T-cell (primary cell): ENCODE results near the gene ITGAD. TPM values are rescaled to one million over a fixed set of nuclear protein-coding genes. Genes with fewer than 3 reads are reported as not detected.
"Not testable (repeated sequence)": the region's sequence is repeated elsewhere in the genome, so short reads cannot be mapped to it uniquely, and the experiment has no call there.

Source experiments
- ATAC-seq, 4 experiments: fragments of 200-7000 bp in 3 of 4; fragments of 150-1000 bp in 1 of 4; cut with Tn5 transposase; replicated peaks in 1 of 4; 1 replicate in 3 of 4; 2 replicates in 1 of 4; pipeline ENCODE4 v1.10.0; 2021; ENCODE audit warnings: moderate library complexity in 3 of 4, mild to moderate bottlenecking in 2 of 4, moderate number of reproducible peaks in 1 of 4
- CTCF ChIA-PET, 2 donors: fragments of 300-600 bp; sonication (Branson Sonifier 250); formaldehyde crosslinking; loops; one replicate each; lab custom pipeline; 2022; ENCODE audit warnings: antibody characterized with exemption in 2 of 2; lab: Charles Lee
- POLR2A ChIA-PET, 2 donors: fragments of 300-600 bp; sonication (Branson Sonifier 250); formaldehyde crosslinking; loops; one replicate each; lab custom pipeline; 2022; ENCODE audit warnings: antibody characterized with exemption in 2 of 2; lab: Charles Lee
- DNase-seq, 35 experiments: peaks; one replicate each; pipeline versions ENCODE4 v3.0.0 to v3.0.0-alpha.2; 2013 to 2023
- H3K27ac ChIP-seq: one replicate; pipeline ENCODE4 v1.5.1; 2013; ENCODE audit warnings: low read length
- H3K27me3 ChIP-seq, 2 experiments: replicated peaks in 1 of 2; 1 replicate in 1 of 2; 2 replicates in 1 of 2; pipeline versions ENCODE4 v1.6.1 to v1.7.0; 2013; ENCODE audit warnings: low read length in 1 of 2, mixed read lengths in 1 of 2; ENCODE audit not compliant: control insufficient read depth in 2 of 2, insufficient read depth in 2 of 2; ENCODE audit errors: extremely low read depth in 1 of 2
- H3K36me3 ChIP-seq, 2 donors: 1 replicate in 1 of 2; 2 replicates in 1 of 2; pipeline versions ENCODE4 v1.6.1 to v1.7.0; 2013; ENCODE audit warnings: low read length in 1 of 2; ENCODE audit not compliant: control insufficient read depth in 2 of 2, insufficient read depth in 1 of 2; ENCODE audit errors: extremely low read depth in 1 of 2
- H3K4me1 ChIP-seq, 2 experiments: 1 replicate in 1 of 2; 2 replicates in 1 of 2; pipeline versions ENCODE4 v1.6.1 to v1.7.0; 2013; ENCODE audit warnings: low read length in 2 of 2, mixed read lengths in 1 of 2; ENCODE audit not compliant: insufficient read depth in 2 of 2, control insufficient read depth in 1 of 2; ENCODE audit errors: extremely low read depth in 1 of 2
- H3K4me3 ChIP-seq, 2 donors: 1 replicate in 1 of 2; 2 replicates in 1 of 2; pipeline versions ENCODE4 v1.5.1 to v1.7.0; 2013; ENCODE audit warnings: mild to moderate bottlenecking in 2 of 2, low read length in 1 of 2, moderate library complexity in 1 of 2; ENCODE audit not compliant: control insufficient read depth in 1 of 2; ENCODE audit errors: extremely low read depth in 1 of 2
- H3K9me3 ChIP-seq: 2 replicates; pipeline ENCODE4 v1.7.0; 2013
- H3K27ac Mint-ChIP-seq, 2 donors: one replicate each; pipeline ENCODE4 v1.8.0; 2020 to 2021; ENCODE audit warnings: mild to moderate bottlenecking in 2 of 2, mixed read lengths in 2 of 2
- H3K27me3 Mint-ChIP-seq, 2 donors: one replicate each; pipeline ENCODE4 v1.8.0; 2021 to 2022; ENCODE audit warnings: mixed read lengths in 2 of 2
- H3K36me3 Mint-ChIP-seq: one replicate; pipeline ENCODE4 v1.8.0; 2021; ENCODE audit warnings: mixed read lengths
- H3K4me1 Mint-ChIP-seq, 3 donors: one replicate each; pipeline ENCODE4 v1.8.0; 2020 to 2022; ENCODE audit warnings: mixed read lengths in 3 of 3, mild to moderate bottlenecking in 1 of 3
- H3K4me3 Mint-ChIP-seq, 3 donors: one replicate each; pipeline ENCODE4 v1.8.0; 2020 to 2022; ENCODE audit warnings: mild to moderate bottlenecking in 3 of 3, mixed read lengths in 3 of 3, moderate library complexity in 3 of 3
- H3K9me3 Mint-ChIP-seq, 3 donors: one replicate each; pipeline ENCODE4 v1.8.0; 2020 to 2022; ENCODE audit warnings: mixed read lengths in 3 of 3
- WGBS: methylation state at CpG from one replicate; pipeline ENCODE4 v1.1.5; 2013; ENCODE audit warnings: missing lambda C conversion rate; ENCODE audit not compliant: insufficient coverage; 5-methylcytosine and 5-hydroxymethylcytosine counted together
- total RNA-seq, 35 experiments: library from RNA in 6 of 35; stranded (reverse) in 6 of 35; fragments of 120-200 nt in 1 of 35; gene quantifications; one replicate each; pipeline versions ENCODE4 v1.2.1 to v1.2.4 and lab custom pipeline; 2013 to 2026

Gene ITGAD
- total RNA-seq, 5 donors from 2014 or later (not counting 1 experiment from before 2014, with no cell fraction given) = 0.22 to 0.70 (median 0.23) TPM; not detected in 2

DNA sequence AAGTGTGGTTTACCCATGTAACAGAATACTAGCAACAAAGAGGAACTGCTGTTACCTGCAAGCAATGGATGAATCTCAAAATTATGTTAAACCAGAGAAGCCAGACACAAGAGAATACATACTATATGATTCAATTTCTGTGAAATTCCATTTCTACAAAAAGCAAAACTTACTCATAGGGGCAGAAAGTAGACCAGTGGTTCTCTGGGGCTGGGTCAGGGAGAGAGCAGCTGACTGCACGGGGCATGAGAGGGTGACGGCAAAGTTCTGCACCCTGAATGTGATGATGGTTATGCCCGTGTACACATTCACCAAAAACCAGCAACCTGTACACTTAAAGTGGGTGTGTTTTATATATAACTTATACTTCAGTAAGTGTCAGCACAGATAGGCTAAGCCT, 46.4 kb downstream of the ITGAD start:
- Histone ChIP-seq H3K27me3 (peaks cover 0 to 5% of the 10 kb centered on the region in 2 experiments), H3K4me3 (no peak overlapping the region), H3K36me3 (no peaks in the 10 kb centered on the region), H3K27ac (no peak overlapping the region), H3K9me3 (no peaks in the 10 kb centered on the region), H3K4me1 (peaks cover 0 to 10% of the 10 kb centered on the region in 2 experiments)
- Mint-ChIP-seq H3K4me1 (peaks cover 6 to 10% (median 7%) of the 10 kb centered on the region in 3 donors), H3K4me3 (no peak overlapping the region), H3K27ac (no peak overlapping the region), H3K36me3 (no peaks in the 10 kb centered on the region), H3K27me3 (no peaks in the 10 kb centered on the region), H3K9me3 (no peaks in the 10 kb centered on the region)
- ATAC-seq (no peak), DNase-seq (no peak)
- ChIA-PET CTCF (interaction anchor here in 1 of 2 donors (0.6 kb wide), 1 partner anchor 15 kb away, joined by 6 read pairs; no protein-coding TSS in a partner anchor), POLR2A (no interaction called here)
- no CpG with 5 or more reads among the region's 3 CpGs for WGBS

DNA sequence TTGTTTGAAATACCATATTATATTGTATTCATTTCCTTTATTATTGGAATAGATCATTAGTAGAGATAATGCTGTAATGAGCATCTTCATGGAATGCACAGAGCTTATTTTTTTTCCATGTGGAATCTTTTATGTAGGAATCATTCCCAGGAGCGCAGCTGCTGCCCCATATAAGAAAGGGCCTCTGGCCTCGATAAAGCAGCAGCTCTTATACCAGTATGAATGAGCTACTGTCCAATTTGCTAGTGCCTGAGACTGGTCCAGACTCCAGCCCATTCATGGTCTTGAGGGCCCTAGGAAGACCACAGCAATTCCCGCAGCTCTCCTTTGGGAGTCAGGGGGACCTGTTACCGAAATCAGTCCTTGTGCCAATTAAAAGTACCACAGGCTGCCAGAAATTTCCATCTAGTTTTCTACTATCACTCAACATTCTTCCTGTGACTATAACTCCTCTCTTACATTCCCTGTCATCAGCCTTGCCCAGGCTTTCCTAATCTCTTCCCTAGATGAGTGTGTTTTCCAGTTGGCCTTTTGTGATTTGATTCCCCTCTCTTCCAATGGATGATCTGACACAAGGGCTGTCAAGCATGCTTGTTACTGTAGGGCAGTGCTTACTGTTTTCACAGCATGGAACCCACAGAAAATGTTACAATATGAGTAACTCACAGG, 47.5 kb downstream of the ITGAD start:
- no peak for ATAC-seq
- no peak overlapping the region for H3K27ac ChIP-seq
- peak overlapping the region in 1 of 3 donors; percentile 0 for H3K4me3 Mint-ChIP-seq
- H3K36me3 ChIP-seq = no peaks in the 10 kb centered on the region
- H3K36me3 Mint-ChIP-seq = no peaks in the 10 kb centered on the region
- WGBS = 100% methylated on average over 3 of the region's 4 CpGs
- H3K4me3 ChIP-seq = no peak overlapping the region
- peaks cover 0 to 10% of the 10 kb centered on the region in 2 experiments for H3K4me1 ChIP-seq
- H3K4me1 Mint-ChIP-seq = peaks cover 6 to 10% (median 7%) of the 10 kb centered on the region in 3 donors
- no peak overlapping the region for H3K27ac Mint-ChIP-seq
- ChIA-PET CTCF (interaction anchor here in 1 of 2 donors (0.6 kb wide), 1 partner anchor 28 kb away, joined by 4 read pairs; no protein-coding TSS in a partner anchor), POLR2A (interaction anchor here in 1 of 2 donors (0.5 kb wide), 1 partner anchor 477 kb away, joined by 6 read pairs; no protein-coding TSS in a partner anchor)
- peaks cover 0 to 5% of the 10 kb centered on the region in 2 experiments for H3K27me3 ChIP-seq
- H3K27me3 Mint-ChIP-seq = no peaks in the 10 kb centered on the region
- DNase-seq = no peak
- H3K9me3 Mint-ChIP-seq = no peaks in the 10 kb centered on the region
- H3K9me3 ChIP-seq = no peaks in the 10 kb centered on the region

DNA sequence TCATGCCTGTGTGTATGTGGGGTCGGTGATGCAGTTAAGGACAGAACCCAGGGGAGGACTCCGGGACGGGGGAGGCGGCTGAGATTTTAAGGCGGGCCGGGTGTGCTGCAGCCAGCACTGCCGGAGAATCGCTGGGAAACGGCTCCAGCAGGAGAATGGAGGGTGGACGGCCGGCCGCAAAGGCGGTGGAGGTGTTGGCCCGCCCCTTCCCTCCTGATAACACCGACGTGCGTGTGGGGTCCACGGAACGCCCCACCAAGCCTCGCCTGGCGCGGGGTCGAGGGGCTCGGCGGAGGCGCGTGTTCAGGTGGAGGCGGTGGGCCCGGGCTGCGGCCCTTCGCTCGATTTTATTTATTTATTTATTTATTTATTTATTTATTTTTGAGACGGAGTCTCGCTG, 48.8 kb downstream of the ITGAD start:
- Mint-ChIP-seq H3K4me3 (peak overlapping the region; percentile 78 to 85 (median 83)), H3K4me1 (peaks cover 6 to 10% (median 7%) of the 10 kb centered on the region in 3 donors), H3K36me3 (no peaks in the 10 kb centered on the region), H3K27me3 (no peaks in the 10 kb centered on the region), H3K9me3 (no peaks in the 10 kb centered on the region), H3K27ac (peak overlapping the region in 1 of 2 donors; percentile 69)
- Histone ChIP-seq H3K27me3 (peaks cover 0 to 5% of the 10 kb centered on the region in 2 experiments), H3K4me3 (no peak overlapping the region), H3K27ac (no peak overlapping the region), H3K9me3 (no peaks in the 10 kb centered on the region), H3K36me3 (no peaks in the 10 kb centered on the region), H3K4me1 (peaks cover 0 to 10% of the 10 kb centered on the region in 2 experiments)
- ChIA-PET POLR2A (no interaction called here), CTCF (no interaction called here)
- no peak for ATAC-seq
- no peak for DNase-seq
- 83% methylated on average over 19 of the region's 34 CpGs for WGBS

DNA sequence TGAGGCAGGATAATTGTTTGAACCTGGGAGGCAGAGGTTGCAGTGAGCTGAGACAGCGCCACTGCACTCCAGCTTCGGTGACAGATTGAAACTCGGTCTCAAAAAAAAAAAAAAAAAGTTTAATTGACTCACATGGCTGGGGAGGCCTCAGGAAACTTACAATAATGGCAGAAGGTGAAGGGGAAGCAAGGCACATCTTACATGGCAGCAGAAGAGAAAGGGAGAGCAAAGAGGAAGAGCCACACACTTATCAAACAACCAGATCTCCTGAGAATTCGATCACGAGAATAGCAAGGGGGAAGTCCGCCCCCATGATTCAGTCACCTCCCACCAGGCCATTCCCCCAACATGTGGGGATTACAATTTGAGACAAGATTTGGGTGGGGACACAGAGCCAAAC, 52.8 kb downstream of the ITGAD start:
- POLR2A ChIA-PET, H3K27me3 ChIP-seq, H3K36me3 ChIP-seq, H3K4me3 Mint-ChIP-seq, H3K4me3 ChIP-seq, H3K27ac ChIP-seq, ATAC-seq, H3K27ac Mint-ChIP-seq, H3K9me3 ChIP-seq, H3K4me1 Mint-ChIP-seq, H3K36me3 Mint-ChIP-seq, DNase-seq, H3K27me3 Mint-ChIP-seq, H3K9me3 Mint-ChIP-seq: not testable (repeated sequence)
- WGBS = 100% methylated on average over 2 of the region's 6 CpGs
- CTCF ChIA-PET = interaction anchor here in 1 of 2 donors (0.7 kb wide), 1 partner anchor 252 kb away, joined by 3 read pairs; no protein-coding TSS in a partner anchor
- H3K4me1 ChIP-seq = peaks cover 0 to 10% of the 10 kb centered on the region in 2 experiments

DNA sequence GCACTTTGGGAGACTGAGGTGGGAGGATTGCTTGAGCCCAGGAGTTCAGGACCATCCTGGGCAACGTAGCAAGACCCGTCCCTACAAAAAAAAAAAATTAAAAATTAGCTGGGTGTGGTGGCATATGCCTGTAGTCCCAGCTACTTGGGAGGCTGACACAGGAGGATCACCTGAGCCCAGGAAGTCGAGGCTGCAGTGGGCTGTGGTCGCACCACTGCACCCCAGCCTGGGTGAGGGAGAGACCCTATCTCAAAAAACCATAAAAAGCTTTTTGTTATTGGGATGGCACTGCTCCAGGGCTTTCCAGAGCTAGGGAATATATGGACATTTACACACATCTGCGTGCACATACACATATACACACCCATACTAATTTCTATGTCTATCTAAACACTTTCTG, 58.1 kb downstream of the ITGAD start:
- H3K4me3 Mint-ChIP-seq = no peak overlapping the region

DNA sequence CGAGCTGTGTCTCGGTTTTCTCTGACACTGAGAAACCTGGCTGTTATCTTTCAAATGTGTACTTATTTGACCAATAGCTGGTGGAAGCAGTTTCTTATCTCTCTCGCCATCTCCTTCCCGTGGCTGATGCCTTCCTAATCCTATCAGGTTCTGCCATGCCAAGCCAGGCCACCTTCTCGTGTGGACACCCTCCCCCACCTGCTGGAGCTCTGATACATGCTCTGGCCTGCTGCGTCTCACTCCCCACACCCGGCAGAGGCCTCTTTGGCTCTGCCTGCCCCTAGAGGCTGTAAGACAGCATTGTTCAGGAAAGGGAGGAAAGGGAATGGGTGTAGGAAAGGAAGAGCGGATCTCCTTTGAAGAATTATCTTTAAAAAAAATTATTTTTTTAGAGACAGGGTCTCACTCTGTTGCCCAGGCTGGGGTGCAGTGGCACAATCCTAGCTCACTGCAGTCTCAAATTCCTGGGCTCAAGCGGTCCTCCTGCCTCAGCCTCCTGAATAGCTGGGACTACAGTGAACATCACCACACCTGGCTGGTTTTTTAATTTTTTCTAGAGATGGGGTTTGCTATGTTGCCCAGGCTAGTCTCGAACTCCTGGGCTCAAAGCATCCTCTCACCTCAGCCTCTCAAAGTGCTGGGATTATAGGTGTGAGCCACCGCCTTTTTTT, 58.7 kb downstream of the ITGAD start:
- Histone ChIP-seq H3K36me3 (peaks cover 0 to 3% of the 10 kb centered on the region in 2 donors), H3K4me1 (peaks cover 5 to 21% of the 10 kb centered on the region in 2 experiments), H3K27me3 (no peaks in the 10 kb centered on the region), H3K9me3 (no peaks in the 10 kb centered on the region), H3K4me3 (no peak overlapping the region), H3K27ac (no peak overlapping the region)
- Mint-ChIP-seq H3K4me3 (no peak overlapping the region), H3K4me1 (peaks cover 23 to 39% (median 26%) of the 10 kb centered on the region in 3 donors), H3K36me3 (no peaks in the 10 kb centered on the region), H3K27ac (peak overlapping the region in 1 of 2 donors; percentile 74), H3K9me3 (no peaks in the 10 kb centered on the region), H3K27me3 (no peaks in the 10 kb centered on the region)
- DNase-seq = no peak
- peak in 1 of 4 experiments; percentile 39 for ATAC-seq
- POLR2A ChIA-PET = interaction anchor here in 1 of 2 donors (0.6 kb wide), 2 partner anchors 255 to 474 kb away, joined by 5 to 8 read pairs; no protein-coding TSS in a partner anchor
- 50% methylated on average over 2 of the region's 11 CpGs for WGBS
- CTCF ChIA-PET = no interaction called here

More for the DNA sequence above, 58.1 kb downstream of the ITGAD start:
- Mint-ChIP-seq H3K36me3 (no peaks in the 10 kb centered on the region), H3K4me1 (peaks cover 23 to 34% (median 24%) of the 10 kb centered on the region in 3 donors), H3K27ac (peak overlapping the region; percentile 3 to 74), H3K27me3 (no peaks in the 10 kb centered on the region), H3K9me3 (no peaks in the 10 kb centered on the region)
- no peak for DNase-seq
- Histone ChIP-seq H3K4me1 (peaks cover 3 to 14% of the 10 kb centered on the region in 2 experiments), H3K27me3 (no peaks in the 10 kb centered on the region), H3K4me3 (no peak overlapping the region), H3K36me3 (no peaks in the 10 kb centered on the region), H3K27ac (no peak overlapping the region), H3K9me3 (no peaks in the 10 kb centered on the region)
- 100% methylated on average over 1 of the region's 5 CpGs for WGBS
- CTCF ChIA-PET = no interaction called here
- POLR2A ChIA-PET = interaction anchor here in 1 of 2 donors (0.6 kb wide), 1 partner anchor 473 kb away, joined by 8 read pairs; no protein-coding TSS in a partner anchor
- ATAC-seq = no peak
